WERI-Rb-1 (cell line): ENCODE measurements around the gene TGFB1I1.
"Not testable (repeated sequence)": the region's sequence is repeated elsewhere in the genome, so short reads cannot be mapped to it uniquely, and the experiment has no call there.

Experiments used
- DNase-seq: peaks from one replicate; pipeline ENCODE4 v3.0.0-alpha.2; 2020
- H3K27ac ChIP-seq: fragments of 250-450 bp; sonication (Bioruptor Pico); 2 replicates; pipeline ENCODE4 v1.5.1; 2020; ENCODE audit warnings: mild to moderate bottlenecking, moderate library complexity
- H3K27me3 ChIP-seq: fragments of 250-450 bp; sonication (Bioruptor Pico); 2 replicates; pipeline ENCODE4 v1.5.1; 2021; ENCODE audit warnings: mild to moderate bottlenecking, low read depth, moderate library complexity; ENCODE audit not compliant: insufficient read depth, severe bottlenecking
- H3K36me3 ChIP-seq: fragments of 250-450 bp; sonication (Bioruptor Pico); 2 replicates; pipeline ENCODE4 v1.5.1; 2020; ENCODE audit warnings: mild to moderate bottlenecking, moderate library complexity
- H3K4me3 ChIP-seq: 2 replicates; pipeline ENCODE4 v1.5.1; 2011; ENCODE audit warnings: low read depth, mild to moderate bottlenecking, control low read depth, low read length
- H3K9me3 ChIP-seq: fragments of 250-450 bp; sonication (Bioruptor Pico); 2 replicates; pipeline ENCODE4 v1.5.1; 2021; ENCODE audit warnings: mild to moderate bottlenecking, moderate library complexity; ENCODE audit not compliant: severe bottlenecking
- TF ChIP-seq, protein P1 (sequence below): IDR thresholded peaks from 2 replicates; pipeline ENCODE4 v1.5.1; 2011; ENCODE audit warnings: low read depth, mild to moderate bottlenecking, control low read depth, inconsistent platforms, low read length

Gene TGFB1I1

GRCh38 chr16:31517800-31518402 is 45.9 kb downstream of the TGFB1I1 start:
- DNase-seq = no peak
- no peak overlapping the region for H3K4me3 ChIP-seq
- H3K27ac ChIP-seq = no peak overlapping the region
- TF ChIP-seq, protein P1, sequence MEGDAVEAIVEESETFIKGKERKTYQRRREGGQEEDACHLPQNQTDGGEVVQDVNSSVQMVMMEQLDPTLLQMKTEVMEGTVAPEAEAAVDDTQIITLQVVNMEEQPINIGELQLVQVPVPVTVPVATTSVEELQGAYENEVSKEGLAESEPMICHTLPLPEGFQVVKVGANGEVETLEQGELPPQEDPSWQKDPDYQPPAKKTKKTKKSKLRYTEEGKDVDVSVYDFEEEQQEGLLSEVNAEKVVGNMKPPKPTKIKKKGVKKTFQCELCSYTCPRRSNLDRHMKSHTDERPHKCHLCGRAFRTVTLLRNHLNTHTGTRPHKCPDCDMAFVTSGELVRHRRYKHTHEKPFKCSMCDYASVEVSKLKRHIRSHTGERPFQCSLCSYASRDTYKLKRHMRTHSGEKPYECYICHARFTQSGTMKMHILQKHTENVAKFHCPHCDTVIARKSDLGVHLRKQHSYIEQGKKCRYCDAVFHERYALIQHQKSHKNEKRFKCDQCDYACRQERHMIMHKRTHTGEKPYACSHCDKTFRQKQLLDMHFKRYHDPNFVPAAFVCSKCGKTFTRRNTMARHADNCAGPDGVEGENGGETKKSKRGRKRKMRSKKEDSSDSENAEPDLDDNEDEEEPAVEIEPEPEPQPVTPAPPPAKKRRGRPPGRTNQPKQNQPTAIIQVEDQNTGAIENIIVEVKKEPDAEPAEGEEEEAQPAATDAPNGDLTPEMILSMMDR = no peak
- peaks cover 77% of the 10 kb centered on the region for H3K27me3 ChIP-seq
- H3K36me3 ChIP-seq = no peaks in the 10 kb centered on the region
- H3K9me3 ChIP-seq = peaks cover 5% of the 10 kb centered on the region

GRCh38 chr16:31519759-31520431 is 47.9 kb downstream of the TGFB1I1 start:
- Histone ChIP-seq H3K27me3 (peaks cover 73% of the 10 kb centered on the region), H3K9me3 (peaks cover 5% of the 10 kb centered on the region), H3K36me3 (no peaks in the 10 kb centered on the region), H3K4me3 (no peak overlapping the region), H3K27ac (no peak overlapping the region)
- DNase-seq = no peak
- TF ChIP-seq, protein P1 = no peak

- no peak for DNase-seq
- H3K9me3 ChIP-seq = peaks cover 3% of the 10 kb centered on the region
- H3K27me3 ChIP-seq = peaks cover 71% of the 10 kb centered on the region
- TF ChIP-seq, protein P1 = no peak
- H3K27ac ChIP-seq = no peak overlapping the region
- no peak overlapping the region for H3K4me3 ChIP-seq
- no peaks in the 10 kb centered on the region for H3K36me3 ChIP-seq
Observed at GRCh38 chr16:31521368-31521767, 49.4 kb downstream of the TGFB1I1 start.

GRCh38 chr16:31522071-31522470 is 50.1 kb downstream of the TGFB1I1 start:
- no peak for DNase-seq
- peaks cover 2% of the 10 kb centered on the region for H3K9me3 ChIP-seq
- peaks cover 77% of the 10 kb centered on the region for H3K27me3 ChIP-seq
- H3K4me3 ChIP-seq = no peak overlapping the region
- TF ChIP-seq, protein P1 = no peak
- no peak overlapping the region for H3K27ac ChIP-seq
- H3K36me3 ChIP-seq = no peaks in the 10 kb centered on the region

GRCh38 chr16:31523768-31524167 is 51.8 kb downstream of the TGFB1I1 start:
- H3K9me3 ChIP-seq, H3K36me3 ChIP-seq, H3K4me3 ChIP-seq, DNase-seq, H3K27ac ChIP-seq: not testable (repeated sequence)
- peaks cover 82% of the 10 kb centered on the region for H3K27me3 ChIP-seq

- H3K4me3 ChIP-seq = no peak overlapping the region
- TF ChIP-seq, protein P1 = no peak
- peaks cover 88% of the 10 kb centered on the region for H3K27me3 ChIP-seq
- H3K36me3 ChIP-seq = no peaks in the 10 kb centered on the region
- no peaks in the 10 kb centered on the region for H3K9me3 ChIP-seq
- H3K27ac ChIP-seq = no peak overlapping the region
- no peak for DNase-seq
Observed at GRCh38 chr16:31525113-31525512, 53.2 kb downstream of the TGFB1I1 start.
